Retina (tissue), 1 donor: ENCODE data around the gene HIC1.
A peak's percentile ranks its signal among the peaks of the same experiment; 100 is the strongest.

Experiments
- DNase-seq: peaks from one replicate; pipeline ENCODE4 v3.0.0-alpha.2; 2016

Gene HIC1

DNA sequence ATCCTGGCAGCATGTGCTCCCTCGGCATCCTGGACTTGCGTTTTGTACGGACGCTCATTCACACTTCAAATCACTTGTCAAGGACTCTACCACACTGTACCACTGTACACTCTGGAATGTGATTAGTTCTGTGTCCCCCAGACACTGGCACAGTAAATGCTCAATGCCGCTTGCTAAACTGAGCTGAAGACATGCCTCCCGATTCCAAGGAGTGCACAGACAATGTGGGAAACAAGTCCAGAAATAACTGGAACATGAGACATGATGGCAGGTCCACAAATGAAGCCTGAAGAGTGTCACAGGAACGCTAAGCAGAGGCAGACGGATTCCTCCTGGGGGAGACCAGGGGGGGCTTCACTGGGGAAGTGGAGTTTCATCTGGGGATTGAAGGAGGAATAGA lies 22.1 kb downstream of the HIC1 start:
- no peak for DNase-seq

DNA sequence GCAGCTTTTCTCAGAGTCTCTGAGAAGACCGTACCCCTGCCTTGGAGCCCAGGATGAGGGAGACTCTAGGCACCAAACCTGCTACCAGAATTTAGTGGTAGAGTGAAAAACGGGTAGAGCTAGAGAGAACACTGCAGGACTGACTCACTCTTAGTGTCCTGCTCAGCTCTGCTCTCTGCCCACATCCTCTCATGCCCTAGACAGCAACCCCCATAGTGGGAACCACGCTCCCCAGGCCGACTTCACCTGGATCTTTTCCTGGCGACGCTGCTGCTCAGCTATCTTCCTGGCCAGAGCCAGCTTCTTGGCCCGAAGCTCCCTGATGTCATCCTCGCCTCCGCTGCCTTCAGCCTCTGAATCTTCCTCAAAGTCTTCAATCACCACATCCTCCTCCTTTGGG lies 26.7 kb downstream of the HIC1 start:
- DNase-seq: no peak

DNA sequence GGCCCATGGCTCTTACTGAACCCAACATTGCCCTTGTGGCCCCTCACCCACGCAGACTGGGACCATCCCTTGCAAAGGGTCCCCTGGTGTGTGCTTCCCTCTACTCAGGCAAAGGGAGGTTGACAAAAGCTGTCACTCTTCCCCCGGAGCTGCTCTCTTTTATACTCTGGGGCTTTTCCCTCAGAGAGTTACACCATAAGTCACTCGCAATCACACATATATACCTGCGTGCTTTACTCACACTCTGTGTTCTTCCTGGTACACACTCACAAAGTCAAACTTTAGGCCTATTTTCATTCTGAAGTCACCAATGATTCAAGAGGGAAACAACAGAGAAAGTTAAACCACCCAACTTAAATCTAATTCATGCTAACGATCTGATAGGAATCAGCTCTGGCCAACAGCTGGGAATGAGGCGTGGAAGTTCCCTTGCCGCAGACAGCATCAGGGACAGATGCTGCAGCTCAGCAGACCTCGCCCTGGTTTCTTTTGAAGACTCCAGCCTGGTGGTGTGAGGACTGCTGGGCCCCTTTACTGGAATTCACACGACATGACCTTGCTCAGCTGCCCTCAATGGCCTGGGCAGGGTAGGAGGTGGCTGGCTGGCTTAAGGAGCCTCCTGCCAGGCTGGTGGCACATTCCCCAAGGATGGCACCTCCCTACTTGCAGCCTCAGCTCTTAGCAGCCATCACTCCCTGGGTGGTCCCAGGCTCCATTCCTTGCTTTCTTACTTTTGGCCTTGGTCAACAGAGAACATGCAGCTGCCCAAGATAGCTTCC lies 27.3 kb downstream of the HIC1 start:
- no peak for DNase-seq

DNA sequence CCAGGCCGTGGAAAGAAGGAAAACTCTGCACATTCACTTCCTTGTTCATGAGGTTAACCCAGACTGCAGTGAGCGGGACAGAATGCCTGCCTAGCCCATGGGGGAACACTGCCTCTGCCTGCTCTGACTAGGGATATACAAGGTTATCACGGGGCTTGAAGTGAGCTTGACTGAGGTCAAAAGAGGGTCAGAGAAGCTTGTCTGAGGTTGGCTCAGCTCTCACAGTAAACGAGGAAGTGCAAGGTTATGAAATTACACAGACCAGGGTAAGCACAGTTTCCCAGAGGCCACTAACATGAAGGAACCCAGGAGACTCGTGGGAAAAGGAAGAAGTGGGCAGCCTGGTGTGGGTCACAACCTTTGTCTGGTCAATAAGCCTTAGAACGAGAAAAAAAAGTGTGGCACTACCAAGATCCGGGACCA lies 28.7 kb downstream of the HIC1 start:
- no peak for DNase-seq

DNA sequence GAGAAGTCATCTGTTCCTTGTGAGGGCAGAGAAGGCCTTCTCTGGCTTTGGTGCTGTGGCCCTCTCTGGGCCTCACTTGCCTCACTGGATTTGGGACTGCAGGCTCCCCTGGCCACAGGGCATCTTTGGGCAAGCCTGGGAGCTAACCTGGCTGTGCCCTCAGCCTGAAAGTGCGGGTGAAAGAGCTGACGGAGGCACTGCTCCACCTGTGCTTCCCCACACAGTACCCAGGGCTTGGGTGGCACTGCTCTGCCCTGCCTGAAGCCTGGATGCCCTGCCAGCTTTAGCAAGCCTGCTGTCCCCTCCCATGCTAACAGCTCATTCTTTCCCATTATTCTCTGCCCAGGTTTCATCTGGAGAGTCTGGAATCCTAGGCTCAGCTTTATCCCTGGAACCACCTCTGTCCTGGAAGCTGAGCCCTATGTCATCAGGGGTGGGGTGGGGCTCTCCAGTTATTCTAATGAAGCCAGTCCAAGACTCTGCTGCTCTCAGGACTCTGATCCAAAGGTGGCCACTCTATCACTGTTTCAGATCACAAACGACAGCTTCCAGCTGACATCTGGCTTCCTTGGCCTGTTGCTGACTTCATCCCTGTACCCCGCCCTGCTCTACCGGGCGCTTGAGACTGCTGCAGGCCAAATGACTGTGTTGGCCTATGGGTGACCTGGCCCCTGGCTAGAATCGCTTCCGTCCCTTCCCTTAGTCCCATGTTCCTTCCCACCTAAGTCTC lies 29.3 kb downstream of the HIC1 start:
- no peak for DNase-seq

DNA sequence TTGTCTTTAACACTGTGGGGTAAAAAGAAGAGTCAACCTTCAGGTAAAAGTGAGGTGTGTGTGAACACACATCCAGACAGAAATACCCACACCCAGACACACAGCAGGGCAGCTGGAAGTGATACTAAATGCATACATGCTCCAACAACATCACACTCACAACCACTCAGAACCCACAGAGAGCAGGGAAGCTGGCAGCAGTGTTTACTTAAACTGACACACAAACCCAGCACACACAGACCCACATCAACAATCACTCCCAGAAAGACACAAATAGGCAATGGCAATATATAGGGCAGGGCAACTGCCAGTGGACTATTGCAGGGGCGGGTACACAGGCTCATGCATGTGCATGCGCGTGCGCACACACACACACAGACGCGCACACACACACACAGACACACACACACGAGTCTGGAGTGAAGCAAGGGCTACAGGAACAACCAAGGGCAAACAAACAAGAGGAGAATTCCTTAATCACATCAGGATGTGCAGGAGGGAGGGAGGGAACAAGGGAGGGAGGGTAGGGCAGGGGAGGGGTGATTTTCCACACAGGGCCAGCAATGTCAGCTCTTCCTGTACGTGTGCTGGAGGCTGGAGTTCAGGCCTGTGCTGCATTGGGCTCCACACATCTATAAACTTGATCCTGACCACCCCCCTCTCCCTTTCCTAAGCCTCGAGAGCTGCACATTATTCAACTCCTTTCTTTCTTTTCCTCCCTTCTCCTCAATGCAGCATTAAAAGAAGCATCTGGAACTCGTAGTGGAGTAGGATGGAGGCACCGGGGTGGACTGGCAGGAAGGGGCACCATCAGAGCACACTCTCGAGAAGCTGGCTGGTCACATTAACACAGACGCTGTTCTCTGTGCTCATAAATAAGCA lies 30.1 kb downstream of the HIC1 start:
- DNase-seq: no peak

DNA sequence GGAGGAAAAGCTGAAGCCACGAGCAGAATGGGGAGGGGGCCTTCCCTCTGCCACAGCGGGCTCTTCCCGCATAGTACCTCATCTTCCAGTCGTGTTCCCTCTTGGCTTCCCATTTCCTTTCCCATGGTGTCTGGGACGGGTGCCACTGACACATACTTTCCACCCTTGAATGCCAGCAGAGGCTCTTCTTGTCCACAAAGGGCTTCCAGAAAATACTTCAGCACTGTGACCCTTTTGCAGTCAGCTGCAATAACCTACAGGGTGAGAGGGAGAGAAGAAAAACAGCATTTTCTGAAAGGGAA lies 30.7 kb downstream of the HIC1 start:
- no peak for DNase-seq

DNA sequence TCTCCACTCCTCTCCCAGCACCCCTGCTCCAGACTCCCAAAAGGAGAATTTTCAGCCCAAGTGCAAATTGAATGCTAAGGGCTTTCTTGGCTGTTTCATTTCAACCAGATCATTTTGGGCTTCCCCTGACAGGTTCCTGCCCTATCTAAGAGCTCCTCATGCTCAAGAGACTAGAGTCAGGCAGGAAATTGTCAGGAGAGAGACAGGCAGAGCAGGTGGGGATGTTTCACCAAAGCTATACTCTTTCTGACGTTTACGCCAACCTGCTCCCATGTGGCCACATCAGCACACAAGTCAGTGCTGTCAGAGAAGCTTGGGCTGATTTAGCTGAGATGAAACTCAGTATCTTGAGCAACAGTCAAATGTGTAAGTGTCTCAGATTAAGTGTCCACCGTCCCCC lies 31.4 kb downstream of the HIC1 start:
- no peak for DNase-seq

DNA sequence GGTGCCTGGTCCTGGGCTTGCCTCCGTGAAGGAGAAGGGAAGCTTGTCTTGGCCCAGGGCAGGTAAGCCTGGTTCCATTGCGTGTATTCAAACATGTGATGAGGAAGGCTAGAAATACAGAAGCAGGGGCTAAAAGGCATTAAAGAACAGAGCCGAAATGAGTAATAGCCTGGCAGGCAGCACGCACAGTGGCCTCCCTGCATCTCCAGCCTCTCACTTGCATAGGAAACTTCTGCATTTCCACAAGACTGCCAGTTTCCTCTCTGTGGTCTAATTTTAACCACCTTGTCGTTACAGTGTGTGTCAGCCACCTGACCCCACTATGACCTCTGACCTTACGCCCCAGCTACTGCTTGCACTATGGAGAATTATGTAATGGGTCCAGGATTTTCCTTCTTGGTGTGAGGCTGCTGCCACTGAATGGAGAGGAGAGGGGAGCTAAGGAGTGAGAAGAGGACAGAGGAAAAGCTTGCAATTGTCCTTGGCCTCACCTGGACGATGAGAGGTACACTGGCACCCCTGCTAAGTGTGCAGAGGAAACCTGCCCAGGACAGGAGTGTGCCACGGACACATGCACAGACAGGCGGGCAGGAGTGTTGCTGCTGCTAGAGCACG lies 32.8 kb downstream of the HIC1 start:
- no peak for DNase-seq

DNA sequence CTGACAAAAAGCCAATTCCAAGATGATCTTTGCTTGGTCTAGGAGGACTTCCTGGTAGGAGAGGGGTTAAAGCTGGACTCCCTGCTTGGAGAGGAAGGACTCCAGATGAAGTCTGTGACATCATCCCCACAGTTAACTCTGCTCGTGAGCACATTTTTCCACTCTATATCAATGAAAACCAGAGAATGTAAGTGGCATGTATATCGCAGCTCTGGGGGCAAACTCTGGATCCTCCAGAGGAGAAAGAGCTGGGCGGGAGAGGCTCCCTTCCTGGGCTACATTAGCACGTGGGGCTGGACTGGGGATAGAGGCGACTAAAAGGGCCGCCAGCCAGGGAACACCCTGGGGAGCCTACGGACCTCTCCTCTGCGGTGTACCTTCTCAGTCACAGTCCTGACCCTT lies 34.1 kb downstream of the HIC1 start:
- peak; percentile 30 for DNase-seq

DNA sequence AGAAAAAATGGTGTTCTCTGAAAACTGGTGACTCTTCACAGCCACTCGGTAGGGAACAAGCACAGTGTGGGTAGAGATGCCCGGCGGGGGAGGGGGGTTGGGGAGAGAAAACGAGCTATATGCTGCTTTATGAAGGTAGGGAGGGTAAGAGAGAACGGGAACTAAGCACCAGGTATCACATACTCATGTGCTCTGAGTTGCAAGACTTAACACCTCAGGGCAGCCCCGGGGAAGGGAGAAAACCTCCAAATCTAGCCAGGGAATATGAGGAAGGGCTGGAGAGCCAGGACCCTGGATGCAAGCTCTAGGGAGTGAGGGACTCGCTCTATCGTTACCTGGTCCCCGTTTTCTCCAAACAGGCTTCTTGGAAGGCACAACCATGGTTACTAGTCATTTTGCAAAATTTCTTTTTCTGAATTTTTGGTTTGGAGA lies 35.3 kb downstream of the HIC1 start:
- no peak for DNase-seq

DNA sequence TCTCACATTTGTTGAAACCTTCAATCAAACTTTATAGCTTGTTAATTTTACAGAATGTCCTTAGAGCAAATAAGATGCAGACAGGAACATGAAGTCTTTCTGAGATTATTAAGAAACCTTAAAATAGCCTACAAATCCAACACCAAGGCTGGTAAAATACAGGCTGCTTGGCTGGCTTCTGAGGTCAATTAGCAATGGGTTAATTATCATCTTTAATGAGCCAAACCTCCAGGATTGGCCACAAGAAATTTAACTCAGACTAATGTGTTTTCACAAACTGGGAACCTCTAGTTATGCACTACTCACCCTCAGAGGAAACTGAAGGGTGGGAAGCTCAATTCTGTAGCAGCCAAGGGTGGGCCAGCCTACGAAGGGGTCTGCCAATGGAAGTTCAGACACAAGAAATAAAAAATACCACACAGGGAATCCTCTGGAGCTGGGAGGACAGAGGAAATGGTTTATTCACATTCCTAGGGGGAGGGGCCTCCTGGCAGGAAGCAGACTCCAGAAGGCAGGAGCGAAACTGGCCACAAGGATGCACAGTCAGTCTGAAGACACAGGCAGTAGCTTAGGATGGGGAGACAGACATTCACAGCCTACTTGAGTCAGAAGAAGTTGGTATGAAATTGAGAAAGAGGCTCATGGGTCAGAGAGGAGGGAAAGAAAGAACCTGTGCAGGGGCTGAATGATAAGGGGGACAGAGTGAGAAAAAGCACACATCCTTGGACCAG lies 36.1 kb downstream of the HIC1 start:
- no peak for DNase-seq

DNA sequence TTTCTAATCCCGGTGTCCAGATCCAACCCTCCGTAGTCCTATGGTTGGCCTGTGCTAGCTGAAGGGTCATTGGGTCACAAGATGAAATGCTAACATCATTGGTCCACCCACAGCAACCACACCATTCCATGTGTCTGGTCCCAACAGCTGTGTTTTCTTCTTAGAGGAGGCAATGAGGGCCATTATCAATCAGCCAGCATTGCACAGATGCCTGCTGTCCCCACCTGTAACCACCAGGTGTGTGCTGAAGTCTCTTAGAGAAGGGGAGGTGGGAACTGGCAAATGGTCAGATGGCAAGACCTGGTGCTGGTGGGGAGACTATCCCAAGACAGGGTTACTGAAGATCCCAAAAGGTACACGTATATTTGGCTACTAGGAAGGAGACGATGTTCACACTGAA lies 37.4 kb downstream of the HIC1 start:
- DNase-seq: no peak

DNA sequence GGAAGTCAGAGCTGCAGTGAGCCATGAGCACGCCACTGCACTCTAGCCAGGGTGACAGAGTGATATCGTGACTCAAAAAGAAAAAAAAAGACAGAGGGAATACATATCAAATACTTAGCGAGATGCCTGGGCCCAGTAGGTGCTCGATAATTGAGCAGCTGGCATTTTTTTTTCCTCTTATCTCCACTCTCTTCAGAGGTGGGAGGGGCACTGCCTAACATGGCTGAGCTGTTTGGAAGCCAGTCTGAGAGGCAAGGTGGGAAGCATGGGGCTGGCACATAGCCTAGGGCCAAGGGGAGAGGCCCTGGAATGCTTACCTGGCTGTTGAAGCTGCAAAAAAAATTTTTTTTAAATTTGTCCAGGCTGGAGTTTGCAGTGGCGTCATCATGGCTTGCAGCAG lies 38.4 kb downstream of the HIC1 start:
- DNase-seq: no peak

DNA sequence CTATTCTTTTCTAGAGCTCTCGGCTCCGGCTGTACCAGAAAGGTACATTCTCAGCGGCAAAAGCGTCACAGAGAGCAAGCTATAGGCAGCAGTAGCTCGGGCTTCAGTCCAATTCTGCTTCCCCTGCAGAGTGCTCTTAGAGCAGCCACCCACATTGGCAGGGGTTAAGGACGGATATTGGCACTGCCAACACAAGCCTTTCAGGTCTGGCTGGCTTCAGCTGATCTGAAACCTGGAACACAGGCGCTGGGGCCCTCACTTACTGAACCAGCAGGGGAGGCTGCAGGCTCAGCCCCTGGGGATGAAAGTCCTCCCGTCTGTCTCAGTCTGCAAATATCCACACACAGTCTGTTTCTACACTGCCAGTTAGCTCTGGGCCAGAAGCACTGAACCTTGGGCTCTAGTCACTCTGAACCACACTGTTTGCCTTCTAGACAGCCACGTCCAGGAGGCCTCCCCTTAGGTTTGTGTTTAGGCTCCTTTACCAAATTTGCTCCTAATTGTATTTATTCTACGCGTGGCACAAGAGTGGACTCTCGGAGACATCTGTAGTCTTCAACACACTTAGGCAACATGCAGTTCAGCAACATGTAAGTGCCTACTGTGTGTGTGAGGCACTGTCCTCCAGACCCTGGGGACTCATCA lies 40.1 kb downstream of the HIC1 start:
- no peak for DNase-seq

DNA sequence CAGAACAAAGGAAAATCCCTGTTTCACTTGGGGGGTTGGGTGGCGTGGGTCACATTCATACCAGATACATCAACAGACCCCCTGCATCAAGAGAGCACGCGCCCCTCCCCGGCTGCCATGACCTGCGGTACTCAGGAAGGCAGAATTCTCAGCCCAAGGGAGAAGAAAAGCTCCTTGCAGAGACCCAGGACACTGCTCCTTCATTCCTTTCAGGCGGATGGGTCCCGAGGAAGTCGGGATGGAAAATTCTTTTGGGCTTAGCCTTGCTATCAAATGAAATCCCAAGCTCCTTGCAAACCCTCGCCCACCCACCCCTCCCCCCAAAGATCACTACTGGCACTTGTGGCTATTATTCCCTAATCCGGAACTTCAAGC lies 40.6 kb downstream of the HIC1 start:
- DNase-seq: no peak

DNA sequence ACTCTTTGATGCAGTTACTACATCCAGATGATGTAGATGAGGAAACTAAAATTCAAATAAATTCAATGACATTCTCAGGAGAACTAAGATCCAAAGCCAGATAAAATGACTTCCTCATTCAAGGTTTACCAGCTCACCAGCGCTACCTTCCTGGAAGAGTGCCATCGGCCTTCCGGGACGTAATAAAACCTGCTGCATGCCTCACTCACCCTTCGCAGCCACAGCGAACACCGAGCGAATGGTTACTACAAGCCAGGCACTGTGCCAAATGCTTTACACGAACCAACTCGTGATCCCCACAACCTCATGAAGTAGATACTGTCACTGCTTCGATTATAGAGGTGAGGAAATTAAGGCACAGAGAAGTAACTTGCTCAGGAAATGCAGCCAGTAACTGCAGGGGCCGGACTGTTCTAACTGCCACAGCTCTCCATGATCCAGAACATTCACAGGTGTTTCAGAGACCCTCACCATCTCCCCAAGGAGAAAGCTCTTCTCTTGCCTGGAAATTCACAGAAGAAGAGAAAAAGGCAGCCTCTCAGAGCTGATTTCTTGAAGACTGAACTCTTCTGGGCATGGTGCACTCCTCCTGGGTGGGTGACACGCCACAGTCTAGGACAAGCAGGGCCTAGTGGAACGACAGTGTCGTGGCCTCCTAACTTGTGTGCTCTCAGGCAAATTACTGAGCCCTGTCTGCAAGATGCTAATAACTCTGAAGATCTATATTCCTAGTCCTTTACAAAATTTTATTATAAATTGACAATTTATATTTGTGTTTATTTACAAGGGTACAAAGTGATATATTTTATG lies 46.8 kb downstream of the HIC1 start:
- DNase-seq: no peak

DNA sequence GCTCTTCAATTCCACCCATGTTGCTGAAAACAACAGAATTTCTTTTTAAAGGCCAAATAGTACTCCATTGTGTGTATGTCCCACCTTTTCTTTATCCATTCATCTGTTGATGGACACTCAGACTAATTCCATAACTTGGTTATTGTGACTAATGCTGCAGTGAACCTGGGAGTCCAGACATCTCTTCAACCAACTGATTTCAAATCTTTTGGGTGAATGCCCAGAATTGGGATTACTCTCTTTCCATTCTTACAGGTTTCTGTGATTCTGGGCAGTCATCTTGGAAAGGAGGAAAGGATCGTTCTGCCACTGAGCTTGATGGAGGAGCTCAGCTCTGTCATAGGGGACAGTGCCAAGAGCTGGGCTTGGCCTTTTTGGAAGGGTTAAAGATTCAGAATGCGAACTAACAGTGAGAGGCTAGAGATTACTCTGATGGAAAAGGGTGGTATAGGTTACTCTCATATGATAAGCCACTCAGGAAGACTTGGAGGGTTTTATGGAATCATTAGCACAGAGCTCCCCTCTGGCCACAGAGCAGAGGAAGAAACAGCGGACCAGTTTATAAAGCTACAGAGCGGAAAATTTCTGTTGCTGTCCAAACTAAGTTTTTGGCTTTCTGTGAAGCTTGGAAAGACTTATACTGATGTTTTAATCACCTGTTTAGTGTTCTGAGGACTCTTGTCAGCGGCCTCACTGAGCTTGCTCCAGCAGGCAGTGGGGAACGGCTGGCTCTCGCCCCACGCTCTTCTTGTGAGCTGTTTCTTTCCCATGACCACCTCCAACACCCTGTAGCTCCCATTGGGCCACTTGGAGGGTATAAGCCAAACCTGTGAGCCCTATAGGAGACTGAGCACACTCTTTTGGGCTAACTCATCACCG lies 48.3 kb downstream of the HIC1 start:
- DNase-seq: no peak

DNA sequence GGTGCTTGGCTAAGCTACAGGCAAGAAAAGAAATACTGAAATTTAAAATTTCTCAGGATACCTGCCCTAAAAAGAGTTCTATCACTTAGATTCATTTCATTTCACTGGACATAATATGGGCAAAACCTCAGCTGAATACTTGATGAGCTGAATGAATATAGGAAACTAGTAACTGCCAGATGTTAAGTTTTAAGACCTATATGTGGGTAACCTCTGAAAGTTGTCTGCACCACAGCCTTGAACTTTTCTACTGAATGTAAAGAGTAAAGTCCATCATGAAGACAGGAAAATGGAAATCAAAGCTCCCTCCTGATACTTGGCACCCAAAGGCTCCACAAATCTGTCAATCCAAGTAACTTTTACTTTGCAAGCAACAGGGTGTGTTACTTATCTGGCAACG lies 50.8 kb downstream of the HIC1 start:
- DNase-seq: no peak

DNA sequence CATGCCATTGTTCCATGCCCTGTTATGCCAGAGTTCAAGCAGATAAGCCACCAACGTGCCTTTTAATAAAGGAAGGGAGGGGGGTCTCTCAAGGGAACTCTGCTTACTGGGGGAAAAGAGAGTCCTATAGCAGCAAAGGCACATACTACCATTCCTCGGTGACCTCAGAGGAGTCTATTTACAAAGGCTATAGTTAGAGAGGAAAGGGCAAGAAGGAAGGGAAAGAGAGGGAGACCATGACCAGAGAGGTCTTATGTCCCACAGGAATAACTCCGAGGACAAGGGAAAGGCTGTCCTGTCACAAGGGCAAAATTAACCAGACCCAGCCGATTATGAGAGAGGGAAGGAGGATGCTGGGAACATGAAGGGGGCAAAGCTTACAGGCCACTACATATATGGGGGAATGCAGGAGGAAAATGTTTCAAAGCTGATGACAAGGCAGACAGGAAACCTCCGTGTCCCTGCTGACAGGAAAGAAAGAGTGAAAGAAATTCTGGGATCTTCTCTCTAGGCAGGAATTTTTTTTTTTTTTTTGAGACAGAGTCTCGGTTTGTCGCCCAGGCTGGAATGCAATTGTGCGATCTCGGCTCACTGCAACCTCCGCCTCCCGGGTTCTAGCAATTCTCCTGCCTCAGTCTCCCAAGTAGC lies 51.5 kb downstream of the HIC1 start:
- DNase-seq: no peak
